HCT116 (cell line): ENCODE data around the gene NEK5. TPM values are rescaled to one million over a fixed set of nuclear protein-coding genes. Genes with fewer than 3 reads are reported as not detected.

Source experiments
- ATAC-seq: fragments of 200-7000 bp; cut with Tn5 transposase; 2 replicates; pipeline ENCODE4 v1.9.1; 2020; ENCODE audit warnings: mild to moderate bottlenecking, moderate library complexity
- BruUV-seq: library from RNA; stranded (reverse); fragments of 400-500 nt; replicated peaks from 2 replicates; lab custom pipeline; 2021; lab: Mats Ljungman, UMichigan
- CTCF ChIA-PET: fragments of 300-600 bp; sonication (Branson Sonifier 250); formaldehyde crosslinking; loops from one replicate; lab custom pipeline; 2021; ENCODE audit warnings: antibody characterized with exemption; lab: Charles Lee
- POLR2A ChIA-PET: fragments of 300-600, 350-600 bp; sonication (Branson Sonifier 250); formaldehyde crosslinking; loops from one replicate; lab custom pipeline; 2021; ENCODE audit warnings: antibody characterized with exemption; lab: Charles Lee
- RAD21 ChIA-PET, 2 experiments: fragments of 300-600 bp; sonication (Branson Sonifier 250); formaldehyde crosslinking; loops; one replicate each; lab custom pipeline; 2023; ENCODE audit warnings: low total read pairs in 2 of 2; ENCODE audit not compliant: uncharacterized antibody in 2 of 2, unreplicated experiment in 2 of 2, low non-redundant PET in 1 of 2; lab: Charles Lee
- DNase-seq: peaks from one replicate; pipeline ENCODE4 v3.0.0-alpha.2; 2010; ENCODE audit warnings: low read depth, low spot score
- H2AFZ ChIP-seq: fragments of 200-600 bp; shearing (Covaris generic), sonication (generic); 2 replicates; pipeline ENCODE4 v1.6.1; 2017; ENCODE audit warnings: low read depth, mixed run types, mixed read lengths, antibody characterized with exemption, low read length; ENCODE audit not compliant: poor library complexity, severe bottlenecking
- H3K27ac ChIP-seq: 2 replicates; pipeline ENCODE4 v1.5.1; 2012; ENCODE audit warnings: low read depth, low read length
- H3K27me3 ChIP-seq: fragments of 200-600 bp; sonication (generic); 2 replicates; pipeline ENCODE4 v1.6.1; 2016; ENCODE audit warnings: mixed run types, low read length, mixed read lengths; ENCODE audit not compliant: insufficient read depth
- H3K36me3 ChIP-seq, 2 experiments: fragments of 200-500 bp in 1 of 2; fragments of 200-600 bp in 1 of 2; sonication (Bioruptor generic) in 1 of 2; sonication (generic) in 1 of 2; 2 replicates each; pipeline versions ENCODE4 v1.5.1 to v1.6.1; 2014 to 2016; ENCODE audit warnings: low read length in 2 of 2, inconsistent platforms in 1 of 2, mixed read lengths in 1 of 2, mixed run types in 1 of 2; ENCODE audit not compliant: insufficient read depth in 2 of 2, control insufficient read depth in 1 of 2
- H3K4me1 ChIP-seq, 2 experiments: fragments of 200-600 bp in 1 of 2; sonication (generic) in 1 of 2; 2 replicates each; pipeline versions ENCODE4 v1.5.1 to v1.6.1; 2012 to 2017; ENCODE audit warnings: low read length in 2 of 2, inconsistent platforms in 1 of 2, mild to moderate bottlenecking in 1 of 2, mixed read lengths in 1 of 2, mixed run types in 1 of 2, moderate library complexity in 1 of 2; ENCODE audit not compliant: insufficient read depth in 2 of 2, control insufficient read depth in 1 of 2
- H3K4me2 ChIP-seq: fragments of 200-600 bp; sonication (generic); 2 replicates; pipeline ENCODE4 v1.6.1; 2017; ENCODE audit warnings: mixed run types, low read length, mixed read lengths
- H3K4me3 ChIP-seq, 2 experiments: fragments of 200-600 bp in 1 of 2; sonication (generic) in 1 of 2; replicated peaks in 1 of 2; 2 replicates each; pipeline ENCODE4 v1.5.1; 2011 to 2016; ENCODE audit warnings: low read length in 2 of 2, control low read depth in 1 of 2, low read depth in 1 of 2, mild to moderate bottlenecking in 1 of 2, mixed read lengths in 1 of 2, mixed run types in 1 of 2
- H3K79me2 ChIP-seq: fragments of 200-600 bp; sonication (generic); 2 replicates; pipeline ENCODE4 v1.6.1; 2017; ENCODE audit warnings: mild to moderate bottlenecking, mixed run types, low read length, moderate library complexity, mixed read lengths; ENCODE audit not compliant: insufficient read depth
- H3K9ac ChIP-seq: fragments of 200-600 bp; sonication (generic); 2 replicates; pipeline ENCODE4 v1.6.1; 2016; ENCODE audit warnings: low read length, mixed read lengths
- H3K9me2 ChIP-seq: fragments of 200-600 bp; sonication (generic), shearing (Covaris generic); 2 replicates; pipeline ENCODE4 v1.6.1; 2017; ENCODE audit warnings: mixed run types, mild to moderate bottlenecking, moderate library complexity; ENCODE audit not compliant: insufficient read depth
- H3K9me3 ChIP-seq, 2 experiments: fragments of 200-500 bp in 1 of 2; fragments of 200-600 bp in 1 of 2; sonication (Bioruptor generic) in 1 of 2; sonication (generic) in 1 of 2; 2 replicates each; pipeline ENCODE4 v1.6.1; 2014 to 2017; ENCODE audit warnings: low read length in 2 of 2, mixed read lengths in 2 of 2, inconsistent platforms in 1 of 2, low read depth in 1 of 2, mild to moderate bottlenecking in 1 of 2, mixed run types in 1 of 2, moderate library complexity in 1 of 2; ENCODE audit not compliant: control insufficient read depth in 1 of 2, insufficient read depth in 1 of 2
- H4K20me1 ChIP-seq: fragments of 200-600 bp; sonication (generic), shearing (Covaris generic); 2 replicates; pipeline ENCODE4 v1.6.1; 2017; ENCODE audit warnings: mixed run types, mild to moderate bottlenecking, moderate library complexity; ENCODE audit not compliant: insufficient read depth
- ATF3 ChIP-seq: IDR thresholded peaks from 2 replicates; pipeline ENCODE4 v1.6.1; 2012
- CBX3 ChIP-seq: IDR thresholded peaks from 2 replicates; pipeline ENCODE4 v1.6.1; 2012; ENCODE audit warnings: low read depth
- CEBPB ChIP-seq: IDR thresholded peaks from 2 replicates; pipeline ENCODE4 v1.6.1; 2012; ENCODE audit warnings: low read depth
- ELF1 ChIP-seq: IDR thresholded peaks from 2 replicates; pipeline ENCODE4 v1.6.1; 2012; ENCODE audit warnings: low read depth, borderline replicate concordance
- EZH2 ChIP-seq: fragments of 200-600 bp; sonication (generic); IDR thresholded peaks from 2 replicates; pipeline ENCODE4 v1.6.1; 2017; ENCODE audit warnings: antibody characterized with exemption, mixed run types
- EZH2phosphoT487 ChIP-seq: fragments of 200-600 bp; IDR thresholded peaks from 2 replicates; pipeline ENCODE4 v1.6.1; 2018; ENCODE audit warnings: antibody characterized with exemption, borderline replicate concordance
- JUND ChIP-seq: IDR thresholded peaks from 2 replicates; pipeline ENCODE4 v1.6.1; 2012
- POLR2A ChIP-seq: IDR thresholded peaks from 2 replicates; pipeline ENCODE4 v1.7.0; 2011; ENCODE audit warnings: borderline replicate concordance; ENCODE audit not compliant: insufficient read depth, insufficient read length; ENCODE audit errors: extremely low read depth
- POLR2AphosphoS5 ChIP-seq: IDR thresholded peaks from 2 replicates; pipeline ENCODE4 v1.6.1; 2011; ENCODE audit warnings: mild to moderate bottlenecking, low read depth, low read length, moderate library complexity
- REST ChIP-seq: IDR thresholded peaks from 2 replicates; pipeline ENCODE4 v1.6.1; 2012; ENCODE audit warnings: low read depth
- SIN3A ChIP-seq: IDR thresholded peaks from 2 replicates; pipeline ENCODE4 v1.6.1; 2012; ENCODE audit warnings: low read depth
- ZFX ChIP-seq: fragments of 450-650 bp; IDR thresholded peaks from 2 replicates; pipeline ENCODE4 v1.6.1; 2017
- ZNF274 ChIP-seq: fragments of 200-500 bp; sonication (Bioruptor generic); IDR thresholded peaks from 2 replicates; pipeline ENCODE4 v1.6.1; 2014; ENCODE audit warnings: mild to moderate bottlenecking, low read depth, low read length, inconsistent platforms
- intact Hi-C: fragments of 100-400 bp; cut with micrococcal nuclease; formaldehyde crosslinking; loops from 2 replicates; pipeline ENCODE4 v1.10.0; 2022
- total RNA-seq: library from RNA; stranded (reverse); gene quantifications from one replicate; pipeline ENCODE4 v1.2.1, GENCODE V29; 2021; ENCODE audit not compliant: unreplicated experiment

The NEK5 gene
- total RNA-seq, 1 experiment from 2014 or later, result 1.5 TPM

- Histone ChIP-seq H3K9me3 (no peaks in the 10 kb centered on the region), H3K27me3 (no peaks in the 10 kb centered on the region), H3K4me3 (no peak overlapping the region), H2AFZ (no peak overlapping the region), H3K4me2 (no peak overlapping the region), H4K20me1 (no peaks in the 10 kb centered on the region), H3K4me1 (peaks cover 0 to 5% of the 10 kb centered on the region in 2 experiments; a peak in 1 of 4 replicates), H3K9me2 (no peaks in the 10 kb centered on the region), H3K36me3 (no peaks in the 10 kb centered on the region), H3K79me2 (no peaks in the 10 kb centered on the region), H3K9ac (no peak overlapping the region), H3K27ac (no peak overlapping the region)
- intact Hi-C loops, result no loop called here
- BruUV-seq, result no TSS peak
- ChIA-PET CTCF (no interaction called here), RAD21 (no interaction called here), POLR2A (no interaction called here)
- DNase-seq (no peak), ATAC-seq (no peak)
- TF ChIP-seq POLR2AphosphoS5 (no peak), ATF3 (no peak), ZNF274 (no peak), POLR2A (no peak), CBX3 (no peak), SIN3A (no peak), REST (no peak), JUND (no peak), ZFX (no peak), CEBPB (no peak), EZH2phosphoT487 (no peak), ELF1 (no peak), EZH2 (no peak)
Measured at GRCh38 chr13:51999510-51999911, 129.4 kb downstream of the NEK5 start.
